ENCODE results near the gene SNX3.
"Not testable (repeated sequence)": the region's sequence is repeated elsewhere in the genome, so short reads cannot be mapped to it uniquely, and the experiment has no call there.

Gene SNX3

DNA sequence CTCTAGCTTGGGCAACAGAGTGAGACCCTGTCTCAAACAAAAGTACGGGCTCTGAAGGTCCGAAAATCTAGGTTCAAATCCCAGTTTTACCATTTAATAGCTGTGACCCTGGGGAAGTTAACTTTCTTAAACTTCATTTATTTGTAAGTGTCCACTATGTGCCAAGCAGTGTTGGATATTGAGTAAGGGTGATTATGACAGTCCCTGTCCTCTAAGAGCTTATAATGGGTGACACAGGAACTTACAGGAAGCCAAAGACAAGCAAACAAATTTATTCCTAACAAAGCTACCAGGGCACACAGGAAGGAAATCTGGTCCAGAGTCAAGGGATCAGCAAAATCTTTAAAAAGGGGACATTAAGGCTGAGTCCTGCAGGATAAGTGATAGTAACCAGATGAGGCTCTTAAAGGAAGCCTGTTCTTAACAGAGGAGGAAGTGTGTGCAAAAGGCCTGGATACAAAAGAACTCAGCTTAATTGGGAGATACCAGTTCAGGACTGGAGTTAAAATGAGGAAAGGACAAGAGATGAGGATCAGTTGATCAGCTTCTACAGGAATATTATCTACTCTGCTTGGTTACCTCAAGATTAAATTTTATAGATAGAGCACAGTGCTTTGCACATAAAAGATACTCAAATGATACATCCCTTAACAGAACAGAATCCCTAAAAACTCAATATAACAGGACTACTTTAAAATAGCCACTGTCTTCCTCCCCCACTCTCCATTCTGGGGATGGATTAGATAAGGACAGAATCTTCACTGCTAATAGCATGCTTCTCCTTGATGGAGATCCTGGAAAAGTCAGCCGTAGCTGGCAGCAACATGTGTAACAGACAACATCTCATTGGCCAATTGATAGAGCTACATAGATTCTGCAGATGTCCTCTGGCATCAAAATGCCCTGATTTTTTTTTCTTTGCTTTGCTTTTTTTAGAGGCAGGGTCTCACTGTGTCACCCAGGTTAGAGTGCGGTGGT lies 6.1 kb downstream of the SNX3 start:
- DNase-seq, result peak; percentile 71 to 72

DNA sequence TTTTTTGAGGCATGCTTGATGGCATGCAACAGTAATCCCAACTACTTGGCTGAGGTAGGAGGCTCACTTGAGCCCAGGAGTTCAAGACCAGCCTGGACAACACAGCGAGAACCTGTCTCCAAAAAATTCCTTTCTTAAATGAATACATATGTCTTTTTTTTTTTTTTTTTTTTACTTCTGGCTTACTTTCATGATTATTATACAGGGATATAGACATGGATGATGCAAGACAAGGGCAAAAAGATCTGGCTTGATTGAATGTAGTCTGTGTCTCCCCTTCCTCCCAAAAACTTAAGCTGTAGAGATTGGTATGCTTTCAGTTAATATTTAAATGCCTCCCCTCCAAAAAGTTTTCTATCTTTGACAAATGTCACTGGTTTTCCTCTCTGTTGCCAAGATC lies 7.6 kb downstream of the SNX3 start:
- no peak for DNase-seq

DNA sequence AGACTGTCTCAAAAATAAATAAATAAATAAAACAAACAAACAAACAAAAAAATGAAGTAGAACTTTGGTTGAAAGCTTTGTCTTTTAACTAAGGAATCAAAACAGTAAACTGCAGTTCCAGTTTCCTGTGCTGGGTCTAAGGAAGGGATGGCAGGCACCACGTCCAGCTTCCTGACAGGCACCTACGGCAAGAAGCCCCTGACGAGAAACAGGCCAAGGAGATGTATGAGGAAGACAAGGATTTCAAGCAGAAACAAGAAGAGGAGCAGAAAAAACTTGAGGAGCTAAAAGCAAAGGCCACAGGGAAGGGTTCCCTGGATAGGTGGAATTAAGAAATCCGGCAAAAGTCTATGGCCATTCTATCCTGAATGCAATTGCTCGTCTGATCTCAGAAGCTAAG lies 8.8 kb downstream of the SNX3 start:
- DNase-seq, result no peak

DNA sequence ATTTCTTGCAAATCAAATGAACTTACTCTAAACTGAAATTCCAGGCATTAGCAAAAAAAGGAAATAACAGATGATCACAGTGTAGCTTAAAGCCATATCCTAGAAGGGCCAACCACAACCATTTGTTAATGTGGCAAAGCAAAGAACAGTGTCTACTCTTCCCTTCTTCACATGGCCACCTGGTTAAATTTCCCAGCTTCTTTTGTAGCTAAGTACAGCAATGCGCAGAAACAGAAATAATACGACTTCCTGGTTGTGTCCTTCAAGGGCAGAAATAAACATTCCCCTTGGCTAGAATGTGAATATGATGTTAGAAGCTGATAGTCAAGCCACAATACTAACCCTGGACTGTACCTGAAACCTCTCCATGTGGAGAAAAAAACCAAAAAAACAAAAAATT lies 9.6 kb downstream of the SNX3 start:
- no peak for DNase-seq

DNA sequence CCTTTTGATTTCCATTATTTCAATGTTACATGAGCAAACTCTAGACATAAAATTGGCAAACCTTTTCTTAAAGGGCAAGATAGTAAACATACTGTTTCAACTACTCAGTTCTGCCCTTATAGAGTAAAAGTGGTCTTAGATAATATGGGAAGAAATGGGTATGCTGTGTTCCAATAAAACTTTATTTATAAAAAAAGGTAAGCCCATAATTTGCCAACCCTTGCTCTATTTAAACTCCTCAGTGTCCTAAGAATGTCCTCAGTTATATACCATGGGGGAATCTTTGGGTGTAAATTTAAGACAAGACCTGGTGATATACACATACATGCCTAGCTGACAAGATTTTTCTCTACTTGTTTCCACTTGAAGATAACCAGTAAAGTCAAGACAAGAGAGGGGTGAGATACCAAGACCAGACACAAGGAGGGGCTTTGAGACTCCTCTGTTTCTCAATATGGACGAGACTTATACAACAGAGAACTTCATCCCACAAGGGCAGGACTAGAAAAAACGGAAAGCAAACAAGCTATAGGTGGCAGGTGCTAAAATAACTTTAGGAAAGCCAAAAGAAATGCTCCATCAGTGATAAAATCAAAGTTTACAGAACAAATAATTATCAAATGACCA lies 10.5 kb downstream of the SNX3 start:
- DNase-seq, result peak; percentile 20 to 25

DNA sequence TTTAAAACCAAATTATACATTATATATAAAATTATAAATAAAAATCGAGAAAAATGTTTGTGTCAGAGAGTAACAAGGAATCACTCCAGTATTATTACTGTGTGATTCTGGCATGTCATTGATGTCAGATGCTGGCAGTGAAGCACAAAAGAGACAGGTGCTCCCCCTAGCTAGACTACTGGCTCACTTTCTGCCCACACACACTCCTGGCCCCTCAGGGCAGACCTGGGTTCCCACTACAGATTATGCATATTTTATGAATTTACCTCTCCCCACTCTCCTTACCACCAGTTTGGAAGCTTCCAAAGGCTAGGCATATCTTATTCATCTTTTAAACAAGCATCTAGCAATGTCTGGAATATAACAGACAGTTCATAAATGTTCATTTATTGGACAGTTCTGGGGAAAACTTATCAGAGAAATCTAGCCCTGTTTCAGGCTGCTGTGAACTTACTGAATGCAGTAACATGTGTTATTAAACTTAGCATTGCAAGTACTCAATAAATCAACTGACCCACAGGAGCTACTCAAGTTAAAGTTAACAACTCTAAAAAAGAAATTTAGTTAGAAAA lies 12.8 kb downstream of the SNX3 start:
- DNase-seq, result no peak

DNA sequence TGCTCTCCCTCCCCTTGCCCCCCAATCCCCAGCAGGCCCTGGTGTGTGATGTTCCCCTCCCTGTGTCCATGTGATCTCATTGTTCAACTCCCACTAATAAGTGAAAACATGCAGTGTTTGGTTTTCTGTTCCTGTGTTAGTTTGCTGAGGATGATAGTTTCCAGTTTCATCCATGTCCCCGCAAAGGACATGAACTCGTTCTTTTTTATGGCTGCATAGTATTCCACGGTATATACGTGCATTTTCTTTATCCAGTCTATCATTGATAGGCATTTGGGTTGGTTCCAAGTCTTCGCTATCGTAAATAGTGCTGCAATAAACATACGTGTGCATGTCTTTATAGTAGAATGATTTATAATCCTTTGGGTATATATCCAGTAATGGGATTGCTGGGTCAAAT lies 15.7 kb downstream of the SNX3 start:
- not testable (repeated sequence) for DNase-seq

DNA sequence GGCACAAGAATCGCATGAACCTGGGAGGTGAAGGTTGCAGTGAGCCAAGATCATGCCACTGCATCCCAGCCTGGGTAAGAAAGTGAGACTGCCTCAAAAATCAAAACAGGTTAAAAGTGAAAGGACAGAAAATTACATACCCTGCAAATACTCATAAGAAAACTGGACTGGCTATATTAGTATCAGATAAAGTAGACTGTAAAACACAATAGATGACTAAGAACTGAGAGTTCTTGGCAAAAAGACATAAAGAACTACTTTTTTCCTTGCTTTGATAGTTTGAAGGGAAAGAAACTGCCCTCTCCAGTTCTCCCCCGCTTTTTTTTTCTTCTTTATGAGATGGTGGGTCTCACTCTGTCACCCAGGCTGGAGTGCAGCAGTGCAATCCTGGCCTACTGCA lies 17.0 kb downstream of the SNX3 start:
- no peak for DNase-seq

DNA sequence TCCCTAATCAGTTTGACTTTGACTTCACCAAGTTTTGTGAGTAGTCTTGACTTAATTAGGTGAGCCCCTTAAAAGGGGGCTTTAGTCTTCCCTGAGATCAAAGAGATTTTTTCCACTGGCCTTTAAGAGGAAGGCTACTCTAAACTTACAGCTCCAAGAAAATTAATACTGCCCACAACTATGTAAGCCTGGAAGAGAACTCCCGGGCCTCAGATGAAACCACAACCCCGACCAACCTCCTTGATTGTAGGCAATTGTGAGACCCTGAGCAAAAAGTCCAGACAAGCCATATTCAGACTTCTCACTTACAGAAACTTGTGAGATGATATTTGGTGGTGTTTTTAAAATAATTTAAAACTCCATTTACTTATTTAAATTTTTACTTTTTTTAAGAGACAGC lies 18.1 kb downstream of the SNX3 start:
- DNase-seq, result no peak

DNA sequence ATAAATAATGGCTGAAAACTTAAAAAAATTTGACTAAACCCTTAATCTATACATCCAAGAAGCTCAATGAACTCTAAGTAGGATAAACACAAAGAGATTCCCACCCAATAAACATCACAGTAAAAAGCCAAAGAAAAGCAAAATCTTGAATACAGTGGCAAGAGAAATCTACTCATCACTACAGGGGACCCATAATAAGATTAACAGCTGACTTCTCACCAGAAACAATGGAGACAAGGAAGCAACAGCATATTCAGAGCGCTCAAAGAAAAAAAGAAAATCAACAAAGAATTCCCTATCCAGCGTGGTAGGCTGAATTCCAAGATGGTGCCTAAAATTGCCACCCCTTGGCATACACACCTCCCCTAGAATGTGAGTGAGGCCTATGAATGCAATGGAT lies 18.6 kb downstream of the SNX3 start:
- DNase-seq, result no peak

DNA sequence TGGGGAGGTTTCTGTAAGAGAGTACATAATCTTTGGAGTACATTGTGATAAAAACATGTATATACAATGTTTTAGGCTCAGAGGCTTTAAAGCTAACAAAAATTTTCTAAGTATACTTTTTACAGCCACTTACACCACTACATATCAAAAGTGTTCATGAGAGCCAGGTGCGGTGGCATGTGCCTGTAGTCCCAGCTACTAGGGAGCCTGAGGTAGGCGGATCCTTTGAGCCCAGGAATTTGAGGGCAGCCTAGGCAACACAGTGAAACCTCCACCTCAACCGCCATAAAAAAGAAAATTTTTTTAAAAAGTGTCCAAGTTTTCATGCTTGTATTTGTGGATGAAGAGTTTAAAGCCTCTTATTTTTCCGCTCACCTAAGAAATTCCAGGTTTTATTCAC lies 22.5 kb downstream of the SNX3 start:
- no peak for DNase-seq

DNA sequence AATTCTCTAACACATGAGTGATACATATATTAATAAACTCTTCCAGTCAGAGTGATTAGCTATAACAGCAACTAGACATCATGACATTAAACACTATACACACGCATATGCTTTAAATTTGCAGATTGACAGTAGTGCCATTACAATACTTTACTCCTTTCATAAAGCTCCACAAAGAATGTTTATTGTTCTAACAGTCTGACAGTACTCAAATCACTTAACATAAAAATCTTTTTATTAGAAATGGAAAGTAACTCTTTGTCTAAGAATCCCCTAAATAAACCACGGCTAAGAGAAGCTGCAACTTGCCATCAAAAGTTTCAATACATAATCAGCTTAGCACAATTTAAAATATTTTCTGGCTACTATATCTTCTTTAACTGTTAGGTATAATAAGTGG lies 24.0 kb downstream of the SNX3 start:
- no peak for DNase-seq

DNA sequence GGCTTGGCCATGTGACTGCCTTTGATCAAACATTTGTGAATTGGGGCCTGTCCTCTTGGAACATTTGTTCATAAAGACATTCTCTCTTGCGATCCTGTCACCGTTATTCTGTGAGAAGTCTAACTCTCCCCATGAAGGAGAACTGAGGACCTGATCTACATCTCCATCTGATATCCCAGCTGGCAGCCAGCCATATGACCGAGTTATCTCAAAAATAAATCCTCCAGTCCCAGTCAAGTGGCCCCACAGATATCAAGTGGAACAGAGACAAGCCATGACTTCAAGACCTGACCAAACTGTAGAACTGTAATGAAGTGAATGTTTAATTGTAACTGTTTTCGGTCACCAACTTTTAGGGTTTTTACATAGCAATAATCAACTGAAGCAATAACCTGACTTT lies 25.7 kb downstream of the SNX3 start:
- no peak for DNase-seq

DNA sequence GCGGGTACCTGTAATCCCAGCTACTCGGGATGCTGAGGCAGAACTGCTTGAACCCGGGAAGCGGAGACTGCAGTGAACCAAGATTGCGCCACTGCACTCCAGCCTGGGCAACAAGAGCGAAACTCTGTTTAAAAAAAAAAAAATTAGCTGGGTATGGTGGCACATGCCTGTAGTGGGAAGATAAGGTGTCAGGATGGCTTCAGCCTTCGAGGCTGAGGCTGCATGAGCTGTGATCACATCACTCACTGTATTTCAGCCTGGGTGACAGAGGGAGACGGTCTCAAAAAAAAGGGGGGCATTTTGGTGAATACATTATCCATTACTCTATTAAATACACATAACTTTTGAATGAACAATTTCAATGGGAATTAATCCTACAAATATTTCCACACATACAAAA lies 32.4 kb downstream of the SNX3 start:
- no peak for DNase-seq

DNA sequence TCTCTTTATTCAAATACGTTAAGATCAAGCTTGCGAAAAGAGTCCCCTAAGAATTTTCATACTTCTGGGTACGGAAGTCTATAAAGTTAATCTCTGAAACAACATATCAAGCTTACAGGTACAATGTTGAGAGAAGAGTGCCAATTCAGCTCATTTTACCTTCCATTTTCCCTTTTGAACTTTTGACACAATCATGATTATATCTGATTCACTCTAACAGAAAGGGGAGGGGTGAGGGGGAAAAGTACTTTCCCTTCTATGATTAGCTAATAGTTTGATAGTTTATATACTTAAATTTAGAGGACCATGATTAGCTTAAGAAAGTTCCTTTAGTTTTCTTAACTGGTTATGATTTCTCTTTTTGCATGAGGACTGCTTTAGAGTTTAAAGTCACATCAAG lies 33.5 kb downstream of the SNX3 start:
- no peak for DNase-seq

DNA sequence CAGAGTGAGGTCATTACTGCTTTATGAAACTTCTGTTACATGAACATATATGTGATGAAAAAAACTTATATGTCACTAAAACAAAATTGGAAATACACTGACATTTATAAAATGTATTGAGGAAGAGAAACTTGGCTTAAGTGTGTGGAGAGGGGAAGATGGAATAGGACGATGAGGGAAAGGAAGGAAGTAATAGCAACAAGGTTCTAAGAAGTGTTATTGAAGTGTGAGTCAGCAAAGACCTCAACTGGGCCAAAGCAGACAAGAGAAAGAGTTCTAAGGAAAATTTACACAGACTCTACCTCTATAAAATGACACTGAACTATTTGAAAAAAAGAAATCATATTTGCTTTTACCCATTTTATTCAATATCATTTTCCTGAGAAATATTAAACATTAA lies 38.3 kb downstream of the SNX3 start:
- DNase-seq, result peak; percentile 39 to 43

DNA sequence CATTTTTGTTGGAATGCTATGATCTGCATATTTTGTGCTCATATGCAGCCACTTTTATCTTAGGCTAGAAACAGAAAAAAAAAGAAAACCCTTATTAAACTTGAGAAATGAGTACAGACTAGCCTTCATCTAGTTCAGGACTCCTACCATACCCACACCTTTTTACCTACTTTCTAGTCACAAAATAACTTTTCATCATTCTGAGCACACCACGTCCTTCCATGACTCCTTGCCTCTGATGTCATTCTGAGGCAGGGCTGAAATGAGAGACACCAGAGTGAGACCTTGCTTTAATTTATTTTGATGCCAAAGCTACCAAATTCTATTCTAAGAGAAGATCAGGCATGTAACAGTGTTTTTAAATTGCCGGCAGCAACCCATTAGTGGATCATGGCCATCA lies 38.8 kb downstream of the SNX3 start:
- no peak for DNase-seq

DNA sequence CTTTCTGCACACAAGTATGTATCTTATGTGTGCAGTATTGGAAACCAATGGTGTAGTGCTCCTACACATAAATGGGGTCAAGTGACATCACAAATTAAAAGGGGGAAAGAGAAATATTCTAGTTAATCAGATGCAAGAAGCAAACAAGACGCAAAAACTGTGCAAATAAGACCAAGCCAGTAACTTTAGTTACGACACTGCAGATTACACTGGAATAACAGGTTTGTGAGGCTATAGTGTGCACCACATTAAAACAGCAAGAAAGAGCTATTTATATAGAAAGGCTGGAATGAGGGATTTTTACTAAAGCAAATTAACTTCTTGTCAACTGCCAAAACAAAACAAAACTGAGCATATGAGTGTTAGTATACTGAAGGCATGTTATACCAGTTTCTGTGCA lies 49.2 kb downstream of the SNX3 start:
- DNase-seq, result no peak

DNA sequence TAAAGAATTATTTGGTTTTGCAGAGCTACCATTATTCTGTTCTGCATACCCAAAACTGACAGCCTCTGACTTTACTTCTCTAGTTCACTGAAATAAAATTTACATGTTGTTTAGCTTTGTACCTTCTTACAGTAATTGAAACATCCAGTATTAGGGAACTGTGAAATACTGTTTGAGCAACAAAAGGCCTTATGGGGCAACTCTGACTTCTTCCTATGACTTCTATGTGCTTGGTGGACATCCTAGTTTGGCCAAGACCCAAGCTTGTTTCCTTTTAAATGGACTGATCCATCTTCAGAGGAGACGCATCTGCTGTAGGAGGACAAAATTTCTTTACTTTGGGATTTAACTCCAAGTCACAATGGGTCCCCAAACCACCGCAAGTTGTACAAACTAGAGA lies 50.3 kb downstream of the SNX3 start:
- peak; percentile 77 for DNase-seq

DNA sequence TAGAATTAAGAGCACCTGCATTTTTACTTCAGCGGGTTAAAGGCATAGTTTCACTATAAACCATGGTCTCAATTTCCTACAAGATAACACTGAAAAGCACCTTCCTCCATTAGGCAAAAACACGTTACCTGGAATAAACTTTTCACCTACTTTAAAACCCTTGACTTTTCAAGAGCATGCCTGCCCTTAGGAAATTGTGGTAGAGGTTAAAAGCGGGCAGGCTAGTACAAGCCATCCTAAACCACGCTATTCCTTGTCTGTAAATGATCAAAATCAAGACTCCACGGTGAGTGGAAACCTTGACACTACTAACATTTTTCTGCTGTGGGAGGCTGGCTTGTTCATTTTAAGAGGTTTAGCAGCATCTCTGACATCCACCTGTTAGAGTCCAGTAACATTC lies 51.1 kb downstream of the SNX3 start:
- DNase-seq, result no peak

DNA sequence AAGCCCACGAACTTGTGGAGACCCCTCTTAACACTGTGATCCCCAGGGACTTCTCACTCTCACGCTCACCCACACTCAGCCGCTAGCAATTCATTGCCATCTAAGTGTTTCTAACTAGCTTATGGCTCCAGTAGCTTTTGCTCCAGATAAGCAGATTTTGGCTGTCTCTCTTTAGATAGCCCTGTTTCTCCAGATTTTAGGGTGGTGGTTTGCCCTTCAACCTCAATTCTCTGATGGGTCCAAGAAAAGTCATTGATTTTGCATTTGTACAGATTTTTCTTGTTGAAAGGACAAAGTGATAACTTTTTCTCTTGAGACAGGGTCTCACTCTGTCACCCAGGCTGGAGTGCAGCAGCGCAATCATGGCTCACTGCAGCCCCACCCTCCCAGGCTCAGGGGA lies 53.8 kb downstream of the SNX3 start:
- no peak for DNase-seq

DNA sequence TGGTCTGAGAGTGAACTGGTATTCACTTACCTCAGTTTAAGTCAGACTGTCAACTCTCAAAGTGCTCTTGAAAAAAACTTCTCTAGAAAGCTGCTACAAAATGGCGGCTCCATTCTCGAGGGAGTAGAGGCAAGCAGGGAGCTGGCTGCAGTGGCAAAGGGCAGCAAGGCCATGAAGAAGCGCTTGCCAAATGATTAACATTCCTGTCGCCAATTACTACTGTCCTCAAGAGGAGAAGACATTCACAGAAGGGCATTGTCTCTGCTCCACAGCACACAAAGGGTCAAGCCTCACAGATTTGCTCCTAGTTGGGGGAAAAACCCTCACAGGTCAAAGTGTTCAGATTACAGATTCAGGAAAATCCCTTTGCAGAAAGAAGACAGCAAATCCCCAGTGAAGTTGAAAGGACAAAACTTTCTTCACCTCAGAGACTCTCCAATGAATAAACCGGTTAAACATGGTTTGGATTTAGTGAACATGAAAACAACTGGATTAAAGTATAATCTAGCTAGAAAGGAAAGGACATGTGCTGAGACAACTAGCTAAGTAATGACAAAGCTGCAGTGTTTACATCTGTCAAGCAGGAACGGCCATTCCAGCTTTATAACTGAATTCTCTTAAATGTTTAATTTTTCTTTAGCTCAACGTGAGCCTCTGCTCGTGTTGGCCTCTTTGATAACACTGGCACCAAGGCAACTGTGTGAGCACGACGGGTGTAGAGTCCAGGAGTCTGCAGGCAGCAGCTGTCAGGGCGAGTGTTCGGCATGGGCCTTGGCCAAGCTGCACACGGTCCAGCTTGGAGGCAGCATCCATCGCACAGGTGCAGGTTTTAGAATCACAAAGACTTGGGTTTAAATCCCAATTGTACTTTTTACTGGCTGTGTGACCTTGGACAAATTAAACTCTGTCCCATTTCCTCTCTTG lies 57.4 kb downstream of the SNX3 start:
- no peak for DNase-seq

DNA sequence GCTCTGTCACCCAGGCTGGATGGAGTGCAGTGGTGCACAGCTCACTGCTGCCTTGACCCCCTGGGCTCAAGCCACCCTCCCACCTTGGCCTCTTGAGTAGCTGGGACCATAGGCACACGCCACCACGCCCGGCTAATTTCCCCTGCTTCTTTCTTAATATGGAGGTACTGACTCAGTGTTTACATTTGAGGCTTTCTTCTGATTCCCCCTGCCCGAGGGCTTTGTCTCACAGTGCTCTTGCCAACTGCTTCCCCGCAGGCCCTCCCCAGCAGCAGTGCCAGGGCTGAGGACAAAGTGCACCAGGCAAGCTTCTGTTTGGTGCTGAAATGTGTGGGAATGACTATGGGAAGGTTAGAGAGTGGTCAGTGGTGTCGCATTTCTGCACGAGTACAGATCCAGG lies 60.2 kb downstream of the SNX3 start:
- DNase-seq, result no peak
